Trophoblast cell (in vitro differentiated cells and primary cell): ENCODE data around the gene LMO2.

Experiments
- DNase-seq, 2 donors: peaks; one replicate each; pipeline ENCODE4 v3.0.0-alpha.2; 2016
- H2AFZ ChIP-seq: 2 replicates; pipeline ENCODE4 v1.6.1; 2013; ENCODE audit warnings: low read length, moderate library complexity, mild to moderate bottlenecking; ENCODE audit not compliant: insufficient read depth, poor library complexity
- H2AK5ac ChIP-seq: 2 replicates; pipeline ENCODE4 v1.6.1; 2013; ENCODE audit warnings: mild to moderate bottlenecking, low read length
- H2BK120ac ChIP-seq: 2 replicates; pipeline ENCODE4 v1.6.1; 2013; ENCODE audit warnings: low read length, mild to moderate bottlenecking, moderate library complexity; ENCODE audit not compliant: insufficient read depth, poor library complexity
- H2BK12ac ChIP-seq: 2 replicates; pipeline ENCODE4 v1.6.1; 2013; ENCODE audit warnings: mild to moderate bottlenecking, low read length, moderate library complexity
- H2BK5ac ChIP-seq: 2 replicates; pipeline ENCODE4 v1.6.1; 2013; ENCODE audit warnings: low read length, low read depth, moderate library complexity, mild to moderate bottlenecking; ENCODE audit not compliant: poor library complexity
- H3K14ac ChIP-seq: 2 replicates; pipeline ENCODE4 v1.6.1; 2013; ENCODE audit warnings: mild to moderate bottlenecking, low read length
- H3K18ac ChIP-seq: 2 replicates; pipeline ENCODE4 v1.6.1; 2013; ENCODE audit warnings: mild to moderate bottlenecking, low read length
- H3K23ac ChIP-seq: 2 replicates; pipeline ENCODE4 v1.6.1; 2013; ENCODE audit warnings: low read length
- H3K27ac ChIP-seq: 2 replicates; pipeline ENCODE4 v1.5.1; 2013; ENCODE audit warnings: low read depth, mild to moderate bottlenecking, inconsistent platforms, low read length, moderate library complexity
- H3K27me3 ChIP-seq: 2 replicates; pipeline ENCODE4 v1.6.1; 2013; ENCODE audit warnings: inconsistent platforms, mild to moderate bottlenecking, low read length, moderate library complexity; ENCODE audit not compliant: insufficient read depth
- H3K36me3 ChIP-seq, 2 experiments: 1 replicate in 1 of 2; 2 replicates in 1 of 2; pipeline ENCODE4 v1.6.1; 2013; ENCODE audit warnings: low read length in 2 of 2, mild to moderate bottlenecking in 2 of 2, moderate library complexity in 1 of 2; ENCODE audit not compliant: insufficient read depth in 2 of 2, control insufficient read depth in 1 of 2
- H3K4ac ChIP-seq: 2 replicates; pipeline ENCODE4 v1.6.1; 2013; ENCODE audit warnings: low read depth, mild to moderate bottlenecking, low read length, moderate library complexity
- H3K4me1 ChIP-seq, 2 experiments: 1 replicate in 1 of 2; 2 replicates in 1 of 2; pipeline ENCODE4 v1.6.1; 2013; ENCODE audit warnings: low read length in 2 of 2, mild to moderate bottlenecking in 2 of 2, moderate library complexity in 1 of 2; ENCODE audit not compliant: insufficient read depth in 2 of 2, control insufficient read depth in 1 of 2
- H3K4me2 ChIP-seq: 2 replicates; pipeline ENCODE4 v1.6.1; 2013; ENCODE audit warnings: inconsistent platforms, mild to moderate bottlenecking, low read length, moderate library complexity
- H3K4me3 ChIP-seq: 2 replicates; pipeline ENCODE4 v1.5.1; 2013; ENCODE audit warnings: mild to moderate bottlenecking, low read depth, low read length, inconsistent platforms
- H3K79me1 ChIP-seq: one replicate; pipeline ENCODE4 v1.6.1; 2013; ENCODE audit warnings: low read length
- H3K79me2 ChIP-seq: 2 replicates; pipeline ENCODE4 v1.6.1; 2013; ENCODE audit warnings: low read length, mild to moderate bottlenecking; ENCODE audit not compliant: control insufficient read depth, insufficient read depth, poor library complexity
- H3K9ac ChIP-seq: 2 replicates; pipeline ENCODE4 v1.6.1; 2013; ENCODE audit warnings: mild to moderate bottlenecking, low read length
- H3K9me3 ChIP-seq: 2 replicates; pipeline ENCODE4 v1.6.1; 2013; ENCODE audit warnings: low read depth, mild to moderate bottlenecking, control low read depth, inconsistent platforms, low read length; ENCODE audit not compliant: insufficient read depth
- H4K12ac ChIP-seq: 2 replicates; pipeline ENCODE4 v1.6.1; 2013; ENCODE audit warnings: low read depth, mild to moderate bottlenecking, low read length, moderate library complexity
- H4K8ac ChIP-seq: 2 replicates; pipeline ENCODE4 v1.6.1; 2013; ENCODE audit warnings: low read depth, mild to moderate bottlenecking, low read length, moderate library complexity
- H4K91ac ChIP-seq: one replicate; pipeline ENCODE4 v1.6.1; 2013; ENCODE audit warnings: low read depth, mild to moderate bottlenecking, low read length, moderate library complexity
- WGBS: extraction: QIAGEN DNeasy Blood & Tissue Kit; methylation state at CpG from one replicate; pipeline ENCODE4 v1.1.7; 2013; ENCODE audit warnings: missing lambda C conversion rate; ENCODE audit not compliant: insufficient read length, insufficient coverage; ENCODE audit errors: extremely low coverage; 5-methylcytosine and 5-hydroxymethylcytosine counted together

The LMO2 gene

GRCh38 chr11:33864479-33864878 lies 27.4 kb downstream of the LMO2 start:
- Histone ChIP-seq H4K91ac (no peak overlapping the region), H2BK5ac (no peak overlapping the region), H3K79me1 (peaks cover 2% of the 10 kb centered on the region), H3K4me3 (no peak overlapping the region), H3K4me1 (peaks cover 6% of the 10 kb centered on the region in 2 experiments), H3K18ac (no peak overlapping the region), H2BK120ac (no peak overlapping the region), H3K27me3 (peaks cover 28% of the 10 kb centered on the region), H2AK5ac (no peak overlapping the region), H4K8ac (no peak overlapping the region), H2AFZ (no peak overlapping the region), H4K12ac (no peak overlapping the region), H3K36me3 (no peaks in the 10 kb centered on the region), H3K9ac (no peak overlapping the region), H3K9me3 (no peaks in the 10 kb centered on the region), H3K4me2 (no peak overlapping the region), H3K14ac (no peak overlapping the region), H3K79me2 (no peaks in the 10 kb centered on the region), H3K4ac (no peak overlapping the region), H3K27ac (no peak overlapping the region), H3K23ac (no peak overlapping the region), H2BK12ac (no peak overlapping the region)
- WGBS, result no CpG with 5 or more reads among the region's 16 CpGs
- DNase-seq, result no peak

GRCh38 chr11:33863418-33864172 lies 28.3 kb downstream of the LMO2 start:
- Histone ChIP-seq H3K4ac (no peak overlapping the region), H3K18ac (no peak overlapping the region), H2BK120ac (no peak overlapping the region), H3K4me3 (peak overlapping the region; percentile 28), H3K79me1 (no peaks in the 10 kb centered on the region), H3K4me1 (peaks cover 0 to under 1% of the 10 kb centered on the region in 2 experiments), H3K36me3 (no peaks in the 10 kb centered on the region), H4K12ac (no peak overlapping the region), H2BK5ac (no peak overlapping the region), H4K8ac (no peak overlapping the region), H3K27me3 (peaks cover 19% of the 10 kb centered on the region), H2AK5ac (no peak overlapping the region), H3K79me2 (no peaks in the 10 kb centered on the region), H3K27ac (no peak overlapping the region), H2AFZ (no peak overlapping the region), H3K14ac (no peak overlapping the region), H3K9me3 (no peaks in the 10 kb centered on the region), H3K9ac (no peak overlapping the region), H2BK12ac (no peak overlapping the region), H4K91ac (no peak overlapping the region), H3K4me2 (no peak overlapping the region), H3K23ac (peak overlapping the region; percentile 40)
- WGBS, result no CpG with 5 or more reads among the region's 7 CpGs
- DNase-seq, result no peak

GRCh38 chr11:33861941-33862589 lies 29.8 kb downstream of the LMO2 start:
- H2AFZ ChIP-seq, result no peak overlapping the region
- H3K14ac ChIP-seq, result no peak overlapping the region
- no CpG with 5 or more reads among the region's 6 CpGs for WGBS
- peaks cover 10% of the 10 kb centered on the region for H3K27me3 ChIP-seq
- H3K9me3 ChIP-seq, result no peaks in the 10 kb centered on the region
- no peak overlapping the region for H3K23ac ChIP-seq
- H4K12ac ChIP-seq, result no peak overlapping the region
- no peak overlapping the region for H2BK5ac ChIP-seq
- H3K4me1 ChIP-seq, result no peaks in the 10 kb centered on the region
- H4K91ac ChIP-seq, result no peak overlapping the region
- H3K79me1 ChIP-seq, result no peaks in the 10 kb centered on the region
- no peak overlapping the region for H3K4ac ChIP-seq
- H2AK5ac ChIP-seq, result no peak overlapping the region
- H2BK120ac ChIP-seq, result no peak overlapping the region
- H3K27ac ChIP-seq, result no peak overlapping the region
- H3K4me2 ChIP-seq, result no peak overlapping the region
- DNase-seq, result peak; percentile 87 to 89
- H3K9ac ChIP-seq, result no peak overlapping the region
- H3K4me3 ChIP-seq, result no peak overlapping the region
- no peaks in the 10 kb centered on the region for H3K36me3 ChIP-seq
- H2BK12ac ChIP-seq, result no peak overlapping the region
- no peaks in the 10 kb centered on the region for H3K79me2 ChIP-seq
- no peak overlapping the region for H4K8ac ChIP-seq
- no peak overlapping the region for H3K18ac ChIP-seq

GRCh38 chr11:33861386-33861785 lies 30.5 kb downstream of the LMO2 start:
- Histone ChIP-seq H2BK12ac (no peak overlapping the region), H4K8ac (no peak overlapping the region), H2BK120ac (no peak overlapping the region), H3K79me1 (no peaks in the 10 kb centered on the region), H3K4me3 (no peak overlapping the region), H3K9ac (no peak overlapping the region), H3K23ac (no peak overlapping the region), H2AFZ (no peak overlapping the region), H3K14ac (no peak overlapping the region), H3K9me3 (no peaks in the 10 kb centered on the region), H3K36me3 (no peaks in the 10 kb centered on the region), H2BK5ac (no peak overlapping the region), H3K4ac (no peak overlapping the region), H2AK5ac (no peak overlapping the region), H3K79me2 (no peaks in the 10 kb centered on the region), H3K18ac (no peak overlapping the region), H3K27me3 (peaks cover 5% of the 10 kb centered on the region), H3K4me2 (no peak overlapping the region), H3K27ac (no peak overlapping the region), H3K4me1 (no peaks in the 10 kb centered on the region), H4K12ac (no peak overlapping the region), H4K91ac (no peak overlapping the region)
- DNase-seq, result no peak
- no CpG with 5 or more reads among the region's 6 CpGs for WGBS
